T47D (cell line): ENCODE measurements around the gene DSCAM.
A peak's percentile ranks its signal among the peaks of the same experiment; 100 is the strongest.
"Not testable (repeated sequence)": the region's sequence is repeated elsewhere in the genome, so short reads cannot be mapped to it uniquely, and the experiment has no call there.

Source experiments
- DNase-seq, 2 experiments: peaks; one replicate each; pipeline versions ENCODE4 v3.0.0 to v3.0.0-alpha.2; 2011 to 2012; ENCODE audit warnings: low read depth in 1 of 2, low spot score in 1 of 2
- JUND ChIP-seq: IDR thresholded peaks from 2 replicates; pipeline ENCODE4 v1.6.1; 2012; ENCODE audit warnings: low read depth
- in situ Hi-C: cut with HindIII; loops from 2 replicates; pipeline ENCODE4 v1.10.0; 2016; ENCODE audit warnings: low sequenced_read_pairs, low pct_unique_long_range_greater_than_20kb

DSCAM gene, protein sequence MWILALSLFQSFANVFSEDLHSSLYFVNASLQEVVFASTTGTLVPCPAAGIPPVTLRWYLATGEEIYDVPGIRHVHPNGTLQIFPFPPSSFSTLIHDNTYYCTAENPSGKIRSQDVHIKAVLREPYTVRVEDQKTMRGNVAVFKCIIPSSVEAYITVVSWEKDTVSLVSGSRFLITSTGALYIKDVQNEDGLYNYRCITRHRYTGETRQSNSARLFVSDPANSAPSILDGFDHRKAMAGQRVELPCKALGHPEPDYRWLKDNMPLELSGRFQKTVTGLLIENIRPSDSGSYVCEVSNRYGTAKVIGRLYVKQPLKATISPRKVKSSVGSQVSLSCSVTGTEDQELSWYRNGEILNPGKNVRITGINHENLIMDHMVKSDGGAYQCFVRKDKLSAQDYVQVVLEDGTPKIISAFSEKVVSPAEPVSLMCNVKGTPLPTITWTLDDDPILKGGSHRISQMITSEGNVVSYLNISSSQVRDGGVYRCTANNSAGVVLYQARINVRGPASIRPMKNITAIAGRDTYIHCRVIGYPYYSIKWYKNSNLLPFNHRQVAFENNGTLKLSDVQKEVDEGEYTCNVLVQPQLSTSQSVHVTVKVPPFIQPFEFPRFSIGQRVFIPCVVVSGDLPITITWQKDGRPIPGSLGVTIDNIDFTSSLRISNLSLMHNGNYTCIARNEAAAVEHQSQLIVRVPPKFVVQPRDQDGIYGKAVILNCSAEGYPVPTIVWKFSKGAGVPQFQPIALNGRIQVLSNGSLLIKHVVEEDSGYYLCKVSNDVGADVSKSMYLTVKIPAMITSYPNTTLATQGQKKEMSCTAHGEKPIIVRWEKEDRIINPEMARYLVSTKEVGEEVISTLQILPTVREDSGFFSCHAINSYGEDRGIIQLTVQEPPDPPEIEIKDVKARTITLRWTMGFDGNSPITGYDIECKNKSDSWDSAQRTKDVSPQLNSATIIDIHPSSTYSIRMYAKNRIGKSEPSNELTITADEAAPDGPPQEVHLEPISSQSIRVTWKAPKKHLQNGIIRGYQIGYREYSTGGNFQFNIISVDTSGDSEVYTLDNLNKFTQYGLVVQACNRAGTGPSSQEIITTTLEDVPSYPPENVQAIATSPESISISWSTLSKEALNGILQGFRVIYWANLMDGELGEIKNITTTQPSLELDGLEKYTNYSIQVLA (N-terminal part only)

DNA sequence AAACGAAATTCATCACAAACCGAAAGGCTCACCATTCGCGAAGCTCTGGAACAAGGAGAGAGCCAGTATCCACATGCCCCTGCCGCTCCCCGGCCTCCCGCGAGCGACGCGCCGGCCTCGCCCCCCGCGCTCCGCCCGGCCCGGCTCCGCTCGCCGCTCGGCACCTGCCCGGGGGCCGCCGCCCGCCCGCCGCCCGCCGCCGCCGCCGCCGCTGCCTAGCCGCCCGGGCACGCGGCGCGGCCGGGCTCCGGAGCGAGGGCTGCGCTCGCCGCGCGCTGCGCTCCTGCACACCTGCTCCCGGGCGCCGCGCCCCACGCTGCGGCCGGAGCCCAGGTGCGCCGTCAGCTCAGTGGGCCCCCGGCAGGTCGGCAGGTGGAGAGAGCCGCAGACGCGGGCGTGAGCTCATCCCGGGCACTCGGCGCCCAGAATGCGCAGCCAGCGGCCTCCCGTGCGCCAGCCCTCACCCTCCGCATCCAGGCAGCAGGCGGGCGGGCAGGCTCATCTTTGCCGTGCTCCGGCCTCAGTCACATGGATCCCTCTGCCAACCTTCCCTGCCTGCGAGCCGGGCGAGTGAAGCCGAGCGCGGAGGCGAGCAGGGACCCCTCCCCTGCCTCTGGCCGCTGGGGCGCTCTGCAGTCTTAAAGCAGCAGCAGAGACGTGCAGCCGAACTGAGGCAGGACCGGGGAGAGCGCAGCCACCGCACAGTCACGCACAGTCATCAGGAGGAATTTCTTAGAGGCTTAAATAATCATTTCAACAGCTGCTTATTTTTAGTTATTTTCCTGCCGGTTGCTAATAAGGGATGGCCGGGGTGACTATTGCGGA, at the start of gene DSCAM:
TSS of gene DSCAM (minus strand) at position 572 of the 825 bp plus-strand sequence. CDS start at position 75, 497 bp downstream.
- in situ Hi-C loops = no loop called here
- no peak for TF ChIP-seq JUND
- DNase-seq = no peak

GRCh38 chr21:40895697-40896096, 48.7 kb upstream of the DSCAM start:
- in situ Hi-C loops, DNase-seq: not testable (repeated sequence)

- in situ Hi-C loops = no loop called here
- DNase-seq = peak; percentile 56 to 93
- no peak for TF ChIP-seq JUND
These were observed 40.0 kb upstream of the DSCAM start for GRCh38 chr21:40886931-40887330.

DNA sequence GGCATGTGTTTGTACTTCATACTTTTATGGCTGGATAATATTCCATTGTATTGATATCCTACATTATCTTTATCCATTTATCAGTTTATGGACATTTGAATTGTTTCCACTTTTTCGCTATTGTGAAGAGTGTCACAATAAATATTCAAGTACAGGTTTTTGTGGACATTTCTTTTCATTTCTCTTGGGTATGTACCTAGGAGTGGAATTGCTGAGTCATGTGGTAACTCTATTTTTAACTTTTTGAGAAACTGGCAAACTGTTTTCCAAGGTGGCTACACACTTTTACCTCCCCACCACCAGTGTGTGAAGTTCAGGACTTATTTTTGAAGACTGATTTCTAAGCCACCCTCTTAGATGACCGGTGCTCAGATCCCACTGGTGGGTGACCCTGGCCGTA, 39.0 kb upstream of the DSCAM start:
- in situ Hi-C loops = no loop called here
- no peak for TF ChIP-seq JUND
- no peak for DNase-seq

DNA sequence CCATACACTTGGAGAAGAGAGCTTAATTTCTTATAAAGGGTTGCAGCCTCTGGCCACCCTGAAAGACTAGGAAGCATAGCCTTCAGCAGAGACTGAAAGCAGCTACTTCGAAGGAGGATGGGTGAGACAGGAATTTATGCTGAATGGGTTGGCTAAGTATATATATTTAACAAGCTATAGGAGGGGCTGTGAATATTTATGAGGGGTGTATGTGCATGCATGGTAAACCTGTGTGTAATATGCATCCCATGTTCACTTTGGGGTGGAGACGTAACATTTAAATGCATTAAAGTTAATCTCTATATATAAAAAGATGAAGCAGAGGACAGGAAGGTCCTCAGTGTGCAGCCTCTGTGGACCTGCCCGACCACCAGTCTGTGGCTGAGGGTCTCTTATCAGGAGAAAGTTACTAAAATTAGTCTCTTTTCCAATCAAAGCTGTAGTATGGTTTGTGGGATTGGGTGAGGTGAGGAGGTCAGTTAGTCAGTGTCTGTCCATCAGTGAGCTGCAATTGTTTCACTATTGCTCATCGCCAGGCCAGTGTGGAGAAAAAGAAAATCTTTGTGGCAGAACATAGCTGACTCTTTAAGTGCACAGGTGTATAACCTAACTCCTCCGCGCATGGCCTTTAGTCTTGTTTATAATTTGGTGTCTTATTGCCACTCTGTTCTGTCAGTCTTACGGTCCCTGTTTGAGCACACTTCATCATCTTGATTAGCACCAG, 35.4 kb upstream of the DSCAM start:
- in situ Hi-C loops = no loop called here
- no peak for DNase-seq
- TF ChIP-seq JUND = no peak

GRCh38 chr21:40881767-40882166, 34.8 kb upstream of the DSCAM start:
- in situ Hi-C loops = no loop called here

GRCh38 chr21:40871099-40871498, 24.1 kb upstream of the DSCAM start:
- no peak for TF ChIP-seq JUND
- in situ Hi-C loops = no loop called here
- no peak for DNase-seq

More at GRCh38 chr21:40881767-40882166, 34.8 kb upstream of the DSCAM start:
- DNase-seq = no peak
- no peak for TF ChIP-seq JUND

GRCh38 chr21:40863839-40864238, 16.9 kb upstream of the DSCAM start:
- in situ Hi-C loops = no loop called here
- TF ChIP-seq JUND = no peak
- DNase-seq = no peak

- in situ Hi-C loops = no loop called here
- TF ChIP-seq JUND = no peak
- no peak for DNase-seq
These were observed 11.6 kb upstream of the DSCAM start for GRCh38 chr21:40858517-40858916.

- no peak for TF ChIP-seq JUND
- in situ Hi-C loops = no loop called here
- no peak for DNase-seq
These were observed 7.2 kb upstream of the DSCAM start for GRCh38 chr21:40853956-40854688.

GRCh38 chr21:40852563-40852962, 5.6 kb upstream of the DSCAM start:
- in situ Hi-C loops = no loop called here
- DNase-seq = peak in 1 of 2 experiments; percentile 21
- no peak for TF ChIP-seq JUND
